H1 (cell line): Measurements from ENCODE around the gene KLF12. TPM values are rescaled to one million over a fixed set of nuclear protein-coding genes. Genes with fewer than 3 reads are reported as not detected.

Experiments
- CTCF ChIA-PET: fragments of 300-600 bp; sonication (Branson Sonifier 250); formaldehyde crosslinking; loops from one replicate; lab custom pipeline; 2021; ENCODE audit not compliant: partially characterized antibody; lab: Charles Lee
- POLR2A ChIA-PET: fragments of 300-600 bp; sonication (Branson Sonifier 250); formaldehyde crosslinking; loops from one replicate; lab custom pipeline; 2021; ENCODE audit warnings: inconsistent platforms; ENCODE audit not compliant: partially characterized antibody; lab: Charles Lee
- DNase-seq, 2 experiments: peaks; one replicate each; pipeline versions ENCODE4 v3.0.0 to v3.0.0-alpha.2; 2010 to 2022; ENCODE audit warnings: low spot score in 2 of 2, low read depth in 1 of 2, mixed read lengths in 1 of 2
- FAIRE-seq: peaks from 2 replicates; lab custom pipeline; 2011; peaks lifted over from hg19 to GRCh38; lab: Jason Lieb, UNC
- H2AFZ ChIP-seq: 2 replicates; pipeline ENCODE4 v1.8.1; 2012; ENCODE audit warnings: low read length, inconsistent platforms
- H2AK5ac ChIP-seq: 2 replicates; pipeline ENCODE4 v1.6.1; 2013; ENCODE audit warnings: low read depth, low read length
- H2BK120ac ChIP-seq: replicated peaks from 2 replicates; pipeline ENCODE3; 2013; ENCODE audit warnings: low read depth, low read length, inconsistent platforms
- H2BK12ac ChIP-seq: 2 replicates; pipeline ENCODE4 v1.6.1; 2013; ENCODE audit warnings: low read depth, low read length
- H2BK15ac ChIP-seq: 2 replicates; pipeline ENCODE4 v1.6.1; 2013; ENCODE audit warnings: low read length
- H2BK20ac ChIP-seq: 2 replicates; pipeline ENCODE4 v1.6.1; 2013; ENCODE audit warnings: low read length
- H2BK5ac ChIP-seq: 2 replicates; pipeline ENCODE4 v1.6.1; 2013; ENCODE audit warnings: low read depth, low read length
- H3K14ac ChIP-seq: 2 replicates; pipeline ENCODE4 v1.6.1; 2013; ENCODE audit warnings: inconsistent platforms; ENCODE audit not compliant: insufficient read length
- H3K18ac ChIP-seq: 2 replicates; pipeline ENCODE4 v1.6.1; 2013; ENCODE audit warnings: low read length; ENCODE audit errors: extremely low read depth
- H3K23ac ChIP-seq: 2 replicates; pipeline ENCODE4 v1.6.1; 2013; ENCODE audit warnings: inconsistent platforms; ENCODE audit not compliant: insufficient read length
- H3K23me2 ChIP-seq: 2 replicates; pipeline ENCODE4 v1.6.1; 2013; ENCODE audit warnings: low read depth, low read length
- H3K27ac ChIP-seq: 2 replicates; pipeline ENCODE4 v1.6.1; 2011; ENCODE audit warnings: low read depth, low read length, inconsistent platforms
- H3K27me3 ChIP-seq, 4 experiments: replicated peaks in 1 of 4; 1 replicate in 1 of 4; 2 replicates in 3 of 4; pipeline versions ENCODE4 v1.6.1 to v1.8.1; 2011 to 2013; ENCODE audit warnings: low read length in 3 of 4, mild to moderate bottlenecking in 3 of 4, inconsistent platforms in 2 of 4, mixed read lengths in 2 of 4, moderate library complexity in 1 of 4; ENCODE audit not compliant: control insufficient read depth in 3 of 4, insufficient read depth in 3 of 4; ENCODE audit errors: extremely low read depth in 1 of 4
- H3K36me3 ChIP-seq, 4 experiments: 2 replicates each; pipeline versions ENCODE4 v1.6.1 to v1.8.1; 2011 to 2013; ENCODE audit warnings: mild to moderate bottlenecking in 4 of 4, low read length in 3 of 4, moderate library complexity in 2 of 4, control low read depth in 1 of 4, inconsistent platforms in 1 of 4; ENCODE audit not compliant: insufficient read depth in 4 of 4, control insufficient read depth in 2 of 4
- H3K4ac ChIP-seq: replicated peaks from 2 replicates; pipeline ENCODE3; 2013; ENCODE audit warnings: low read length, low read depth, mixed read lengths, inconsistent platforms; ENCODE audit not compliant: insufficient read length
- H3K4me1 ChIP-seq, 4 experiments: replicated peaks in 1 of 4; 1 replicate in 1 of 4; 2 replicates in 3 of 4; pipeline versions ENCODE4 v1.6.1 to v1.8.1; 2011 to 2013; ENCODE audit warnings: low read length in 3 of 4, inconsistent platforms in 2 of 4, mixed read lengths in 1 of 4; ENCODE audit not compliant: insufficient read depth in 4 of 4, control insufficient read depth in 3 of 4
- H3K4me2 ChIP-seq, 2 experiments: 2 replicates each; pipeline versions ENCODE4 v1.6.1 to v1.8.1; 2011 to 2013; ENCODE audit warnings: low read depth in 2 of 2, low read length in 2 of 2, control low read depth in 1 of 2, inconsistent platforms in 1 of 2, mild to moderate bottlenecking in 1 of 2; ENCODE audit not compliant: insufficient read depth in 1 of 2
- H3K4me3 ChIP-seq, 4 experiments: fragments of 200-600, 300-600 bp in 1 of 4; sonication (generic), shearing (Covaris generic), sonication (Bioruptor Twin) in 1 of 4; 2 replicates each; pipeline versions ENCODE4 v1.5.1 to v1.8.1; 2011 to 2016; ENCODE audit warnings: low read length in 4 of 4, low read depth in 3 of 4, control low read depth in 2 of 4, inconsistent platforms in 2 of 4, mild to moderate bottlenecking in 2 of 4, mixed read lengths in 1 of 4, moderate library complexity in 1 of 4; ENCODE audit not compliant: insufficient read depth in 2 of 4; ENCODE audit errors: extremely low read depth in 1 of 4
- H3K56ac ChIP-seq: replicated peaks from 2 replicates; pipeline ENCODE3; 2013; ENCODE audit warnings: low read depth, mild to moderate bottlenecking, mixed read lengths, low read length, inconsistent platforms; ENCODE audit not compliant: insufficient read length
- H3K79me1 ChIP-seq: 2 replicates; pipeline ENCODE4 v1.6.1; 2013; ENCODE audit warnings: low read depth, low read length, control low read depth
- H3K79me2 ChIP-seq, 2 experiments: 2 replicates each; pipeline versions ENCODE4 v1.6.1 to v1.8.1; 2012 to 2013; ENCODE audit warnings: low read length in 2 of 2, mild to moderate bottlenecking in 2 of 2, inconsistent platforms in 1 of 2; ENCODE audit not compliant: insufficient read depth in 2 of 2, control insufficient read depth in 1 of 2
- H3K9ac ChIP-seq, 4 experiments: replicated peaks in 1 of 4; 1 replicate in 1 of 4; 2 replicates in 3 of 4; pipeline versions ENCODE4 v1.6.1 to v1.8.1; 2011 to 2013; ENCODE audit warnings: low read depth in 3 of 4, low read length in 3 of 4, control low read depth in 2 of 4, mild to moderate bottlenecking in 2 of 4, moderate library complexity in 2 of 4, inconsistent platforms in 1 of 4; ENCODE audit errors: extremely low read depth in 1 of 4
- H3K9me3 ChIP-seq, 2 experiments: 2 replicates each; pipeline versions ENCODE4 v1.6.1 to v1.8.1; 2012 to 2013; ENCODE audit warnings: mild to moderate bottlenecking in 2 of 2, moderate library complexity in 2 of 2, control low read depth in 1 of 2, inconsistent platforms in 1 of 2, low read depth in 1 of 2, low read length in 1 of 2, mixed read lengths in 1 of 2; ENCODE audit not compliant: insufficient read depth in 2 of 2
- H4K20me1 ChIP-seq, 2 experiments: replicated peaks in 1 of 2; 2 replicates each; pipeline versions ENCODE3 to v1.8.1; 2011 to 2013; ENCODE audit warnings: inconsistent platforms in 2 of 2, low read length in 2 of 2, mild to moderate bottlenecking in 1 of 2; ENCODE audit not compliant: insufficient read depth in 2 of 2, control insufficient read depth in 1 of 2
- H4K5ac ChIP-seq: 2 replicates; pipeline ENCODE4 v1.6.1; 2013; ENCODE audit warnings: low read length, low read depth, mixed read lengths, inconsistent platforms; ENCODE audit not compliant: insufficient read length
- H4K8ac ChIP-seq: 2 replicates; pipeline ENCODE4 v1.8.0; 2013; ENCODE audit warnings: mild to moderate bottlenecking, moderate library complexity, low read length, inconsistent platforms; ENCODE audit not compliant: insufficient read depth; ENCODE audit errors: extremely low read depth
- H4K91ac ChIP-seq: replicated peaks from 2 replicates; pipeline ENCODE3; 2013; ENCODE audit warnings: low read length, mixed read lengths, inconsistent platforms; ENCODE audit not compliant: insufficient read length
- BRCA1 ChIP-seq: IDR thresholded peaks from 2 replicates; pipeline ENCODE4 v1.6.1; 2012; ENCODE audit warnings: low read depth, low read length, improper control_type of control experiment
- CBX8 ChIP-seq: fragments of 300-800, 300-1000 bp; sonication (generic); IDR thresholded peaks from 2 replicates; pipeline ENCODE4 v1.7.1; 2016; ENCODE audit warnings: low read depth, low read length, borderline replicate concordance
- CHD1 ChIP-seq: IDR thresholded peaks from 2 replicates; pipeline ENCODE4 v1.6.1; 2012; ENCODE audit warnings: low read depth, low read length, improper control_type of control experiment
- JUN ChIP-seq: IDR thresholded peaks from 2 replicates; pipeline ENCODE4 v1.6.1; 2011; ENCODE audit warnings: low read depth, mild to moderate bottlenecking, improper control_type of control experiment, low read length
- KDM4A ChIP-seq: IDR thresholded peaks from one replicate; pipeline ENCODE4 v1.7.1; 2012; ENCODE audit warnings: low read depth, mild to moderate bottlenecking, moderate library complexity, low read length, inconsistent platforms; ENCODE audit not compliant: severe bottlenecking
- POLR2AphosphoS5 ChIP-seq: IDR thresholded peaks from 2 replicates; pipeline ENCODE4 v1.6.1; 2011; ENCODE audit warnings: low read depth, low read length
- SRF ChIP-seq: IDR thresholded peaks from 2 replicates; pipeline ENCODE4 v1.6.1; 2011; ENCODE audit warnings: mild to moderate bottlenecking, low read depth, low read length, moderate library complexity
- TAF7 ChIP-seq: optimal IDR thresholded peaks from 2 replicates; pipeline ENCODE3; 2011; ENCODE audit warnings: low read depth, mild to moderate bottlenecking, inconsistent platforms, low read length, moderate library complexity, borderline replicate concordance
- WGBS, 2 experiments: shearing (Covaris generic) in 1 of 2; methylation state at CpG; one replicate each; pipeline versions ENCODE4 v1.1.6 to v1.1.7; 2013 to 2015; ENCODE audit warnings: low lambda C conversion rate in 2 of 2, mixed read lengths in 2 of 2, inconsistent platforms in 1 of 2, low coverage in 1 of 2, missing lambda C conversion rate in 1 of 2; ENCODE audit not compliant: insufficient replicate concordance in 2 of 2, insufficient coverage in 1 of 2, insufficient read length in 1 of 2; ENCODE audit errors: extremely low coverage in 1 of 2, missing lambda C conversion rate in 1 of 2; 5-methylcytosine and 5-hydroxymethylcytosine counted together
- polyA plus RNA-seq, 7 experiments: library from polyadenylated mRNA; depleted of rRNA in 3 of 7; stranded (reverse) in 5 of 7; unstranded in 2 of 7; fragments of >200 nt in 5 of 7; fragments of 200-250 nt in 2 of 7; gene quantifications; 1 replicate in 5 of 7; 2 replicates in 1 of 7; 4 replicates in 1 of 7; pipeline versions ENCODE4 v1.2.1 to v1.2.3, GENCODE V29; 2011 to 2013; ENCODE audit warnings: missing spikeins in 2 of 7, mixed read lengths in 2 of 7
- total RNA-seq: library from RNA; stranded (reverse); fragmentation: NEBNext Ultra II Directional; extraction: Animal tissue kit (Norgen Biotek cat#: 25700); gene quantifications from 2 replicates; pipeline ENCODE4 v1.2.1, GENCODE V29; 2021

KLF12 gene
- total and polyA plus RNA-seq, 2 of the 8 experiments (the other 6 are each of a cell fraction or from before 2014, with no cell fraction given), result 6.6 to 12.1 TPM

DNA sequence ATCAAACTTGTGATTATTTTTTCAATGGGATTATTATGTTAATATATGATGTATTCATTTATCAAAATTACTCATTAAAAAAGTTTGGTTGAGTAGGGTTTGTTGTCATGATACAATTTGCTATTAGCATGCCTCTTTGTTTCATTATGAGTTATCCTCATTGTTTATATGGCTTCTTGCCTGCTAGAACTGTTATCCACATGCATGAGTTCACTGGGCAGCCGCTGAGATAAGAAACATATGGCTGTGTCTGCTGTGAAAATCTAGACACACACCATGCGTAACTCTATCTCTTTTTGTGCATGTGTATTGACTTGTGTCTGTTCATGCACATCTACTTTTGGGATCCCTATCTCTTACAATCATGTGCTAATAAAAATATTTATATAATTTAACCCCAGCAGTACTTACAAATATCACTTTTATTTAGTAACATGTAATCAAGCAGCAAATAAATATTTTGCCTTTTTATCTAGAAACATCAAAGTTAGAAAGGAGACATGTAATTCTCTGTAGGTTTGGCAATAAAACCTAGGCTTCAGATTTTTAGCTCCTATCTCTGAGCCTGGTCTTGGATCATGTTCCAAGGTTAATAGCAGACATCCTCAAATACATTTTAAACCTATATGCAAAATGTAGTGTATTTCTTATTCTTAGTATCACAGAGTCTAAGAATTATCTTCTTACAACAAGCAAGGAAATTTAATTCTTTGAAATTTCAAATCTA lies 11.2 kb upstream of the KLF12 start:
- Histone ChIP-seq H3K4me3 (no peak overlapping the region), H3K27ac (no peak overlapping the region), H3K36me3 (no peaks in the 10 kb centered on the region), H2AFZ (no peak overlapping the region), H4K91ac (no peak overlapping the region), H4K8ac (no peak overlapping the region), H3K18ac (no peak overlapping the region), H2BK5ac (no peak overlapping the region), H2BK20ac (no peak overlapping the region), H3K4me2 (no peak overlapping the region), H3K79me1 (no peaks in the 10 kb centered on the region), H3K23me2 (no peaks in the 10 kb centered on the region; the same call in 1 of the 2 replicates), H3K9me3 (no peaks in the 10 kb centered on the region), H3K56ac (no peak overlapping the region), H3K4me1 (no peaks in the 10 kb centered on the region), H2BK120ac (no peak overlapping the region), H2BK15ac (no peak overlapping the region), H3K79me2 (no peaks in the 10 kb centered on the region), H3K14ac (no peak overlapping the region), H3K9ac (no peak overlapping the region), H3K4ac (no peak overlapping the region), H4K5ac (no peak overlapping the region), H3K27me3 (no peaks in the 10 kb centered on the region), H2AK5ac (no peak overlapping the region), H2BK12ac (no peak overlapping the region), H4K20me1 (no peaks in the 10 kb centered on the region), H3K23ac (no peak overlapping the region)
- ChIA-PET CTCF (no interaction called here), POLR2A (interaction anchor here (0.5 kb wide), 1 partner anchor 9 kb away, joined by 3 read pairs; no protein-coding TSS in a partner anchor)
- DNase-seq (no peak), FAIRE-seq (no peak)
- 90% methylated on average over 2 of the region's 2 CpGs; no CpG with 5 or more reads in 1 of the 2 experiments for WGBS, 2 experiments
- TF ChIP-seq TAF7 (no peak), KDM4A (no peak), CHD1 (no peak), BRCA1 (no peak), SRF (no peak), JUN (no peak), POLR2AphosphoS5 (no peak), CBX8 (no peak)
